ENCODE results near the gene ANKRD31.
"Not testable (repeated sequence)": the region's sequence is repeated elsewhere in the genome, so short reads cannot be mapped to it uniquely, and the experiment has no call there.

Gene ANKRD31

DNA sequence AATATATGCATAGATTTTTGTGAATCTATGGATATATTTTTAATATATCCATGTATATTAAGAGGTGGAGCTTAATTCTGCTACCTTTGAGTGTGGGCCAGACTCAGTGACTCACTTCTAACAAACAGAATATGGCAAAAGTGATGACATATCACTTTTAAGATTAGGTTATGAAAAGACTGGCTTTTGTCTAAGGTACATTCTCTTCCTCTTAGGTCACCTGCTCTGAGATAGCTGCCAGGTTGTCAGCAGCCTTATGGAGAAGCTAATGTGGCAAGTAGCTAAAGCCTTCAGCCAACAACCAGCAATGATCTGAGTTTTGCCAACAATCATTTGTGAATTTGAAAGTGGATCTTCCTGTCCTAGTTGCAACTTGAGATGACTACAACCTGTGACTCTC is 83.8 kb downstream of the ANKRD31 start:
- Mint-ChIP-seq H3K4me1 (no peaks in the 10 kb centered on the region), H3K4me3 (no peak overlapping the region), H3K9me3 (peaks cover 3% of the 10 kb centered on the region), H3K27me3 (no peaks in the 10 kb centered on the region), H3K27ac (no peak overlapping the region), H3K36me3 (no peaks in the 10 kb centered on the region)
- CTCF ChIA-PET = no interaction called here
- no peak for DNase-seq

DNA sequence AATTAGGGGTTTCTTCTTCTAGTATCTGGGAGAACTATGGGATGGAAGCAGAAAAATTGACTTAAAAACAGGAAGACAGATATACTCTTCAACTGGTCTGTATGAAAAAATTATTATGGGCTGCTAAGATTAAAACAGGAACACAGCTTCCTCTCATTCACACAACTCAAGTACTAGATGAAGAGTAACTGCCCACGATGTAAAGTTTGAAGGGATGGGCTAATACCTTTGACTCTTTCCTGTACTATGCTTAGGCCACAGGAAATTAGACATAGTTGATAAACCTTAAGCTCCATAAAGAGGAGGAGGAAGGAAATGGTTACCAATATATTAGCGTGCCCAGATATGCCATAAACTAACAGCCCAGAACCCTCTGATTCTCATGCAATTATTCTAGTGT is 88.6 kb downstream of the ANKRD31 start:
- Mint-ChIP-seq H3K9me3 (peaks cover 5% of the 10 kb centered on the region), H3K27ac (no peak overlapping the region), H3K36me3 (no peaks in the 10 kb centered on the region), H3K4me1 (no peaks in the 10 kb centered on the region), H3K4me3 (no peak overlapping the region), H3K27me3 (no peaks in the 10 kb centered on the region)
- CTCF ChIA-PET = no interaction called here
- DNase-seq = no peak

- Mint-ChIP-seq H3K4me3 (no peak overlapping the region), H3K9me3 (peaks cover 2% of the 10 kb centered on the region), H3K27ac (no peak overlapping the region), H3K36me3 (no peaks in the 10 kb centered on the region), H3K27me3 (peaks cover 4% of the 10 kb centered on the region), H3K4me1 (no peaks in the 10 kb centered on the region)
- no peak for DNase-seq
- CTCF ChIA-PET = no interaction called here
These were observed 94.0 kb downstream of the ANKRD31 start for GRCh38 chr5:75142566-75143136.

DNA sequence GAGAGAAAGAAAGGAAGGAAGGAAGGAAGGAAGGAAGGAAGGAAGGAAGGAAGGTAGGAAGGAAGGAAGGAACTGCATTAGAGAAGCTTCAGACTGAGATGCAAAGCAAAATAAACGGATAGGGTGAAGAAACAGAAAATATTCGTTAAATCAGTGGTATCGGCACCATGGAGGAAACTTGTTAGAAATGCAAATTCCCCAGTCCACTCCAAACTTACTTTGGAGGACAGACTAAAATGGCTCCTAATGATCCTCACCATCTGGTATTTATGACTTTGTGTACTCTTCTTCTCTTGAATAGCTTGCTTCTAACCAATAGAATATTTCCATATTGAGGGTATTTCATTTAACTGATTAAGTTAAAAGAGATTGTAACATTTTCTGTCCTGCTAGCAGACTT is 96.4 kb downstream of the ANKRD31 start:
- Mint-ChIP-seq H3K4me1 (no peaks in the 10 kb centered on the region), H3K27me3 (peaks cover 4% of the 10 kb centered on the region), H3K27ac (no peak overlapping the region), H3K9me3 (peaks cover 2% of the 10 kb centered on the region), H3K36me3 (no peaks in the 10 kb centered on the region), H3K4me3 (no peak overlapping the region)
- no peak for DNase-seq
- CTCF ChIA-PET = interaction anchor here (0.5 kb wide), 1 partner anchor 1431 kb away, joined by 3 read pairs; no protein-coding TSS in a partner anchor

DNA sequence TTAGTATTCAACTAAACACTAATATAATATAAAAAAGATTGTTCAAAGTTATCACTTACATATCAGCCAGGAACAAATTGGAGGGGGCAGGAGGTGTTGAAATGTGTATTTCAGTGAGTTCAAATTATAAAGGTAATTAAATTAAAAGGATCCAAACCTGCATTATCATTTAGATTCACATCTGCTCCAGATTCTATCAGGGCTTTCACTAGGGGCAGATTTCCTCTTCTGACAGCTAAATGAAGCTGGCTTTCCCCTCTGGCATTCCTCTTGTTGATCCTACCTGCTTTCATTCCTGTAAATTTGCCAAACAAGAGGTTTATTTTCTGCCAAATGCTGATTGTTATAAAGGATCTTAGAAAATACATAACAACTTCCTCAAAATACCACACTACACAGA is 98.0 kb downstream of the ANKRD31 start:
- no peak for DNase-seq
- CTCF ChIA-PET = no interaction called here
- Mint-ChIP-seq H3K9me3 (no peaks in the 10 kb centered on the region), H3K4me1 (no peaks in the 10 kb centered on the region), H3K36me3 (no peaks in the 10 kb centered on the region), H3K4me3 (no peak overlapping the region), H3K27me3 (peaks cover 4% of the 10 kb centered on the region), H3K27ac (no peak overlapping the region)

- no peak overlapping the region for H3K27ac Mint-ChIP-seq
- CTCF ChIA-PET = no interaction called here
These were observed 105.8 kb downstream of the ANKRD31 start for GRCh38 chr5:75130818-75131349.

GRCh38 chr5:75116856-75117255 is 119.8 kb downstream of the ANKRD31 start:
- CTCF ChIA-PET = no interaction called here
- H3K36me3 Mint-ChIP-seq = no peaks in the 10 kb centered on the region

More at GRCh38 chr5:75130818-75131349, 105.8 kb downstream of the ANKRD31 start:
- Mint-ChIP-seq H3K4me1 (no peaks in the 10 kb centered on the region), H3K36me3 (no peaks in the 10 kb centered on the region), H3K27me3 (no peaks in the 10 kb centered on the region), H3K4me3 (no peak overlapping the region), H3K9me3 (peaks cover 2% of the 10 kb centered on the region)
- DNase-seq = no peak

GRCh38 chr5:75114311-75114710 is 122.4 kb downstream of the ANKRD31 start:
- H3K27ac Mint-ChIP-seq, H3K4me1 Mint-ChIP-seq, DNase-seq, H3K36me3 Mint-ChIP-seq, H3K9me3 Mint-ChIP-seq, H3K4me3 Mint-ChIP-seq, CTCF ChIA-PET, H3K27me3 Mint-ChIP-seq: not testable (repeated sequence)

More at GRCh38 chr5:75116856-75117255, 119.8 kb downstream of the ANKRD31 start:
- Mint-ChIP-seq H3K4me1 (no peaks in the 10 kb centered on the region), H3K9me3 (no peaks in the 10 kb centered on the region), H3K4me3 (no peak overlapping the region), H3K27me3 (no peaks in the 10 kb centered on the region), H3K27ac (no peak overlapping the region)
- no peak for DNase-seq

GRCh38 chr5:75113354-75114113 is 123.1 kb downstream of the ANKRD31 start:
- H3K36me3 Mint-ChIP-seq = no peaks in the 10 kb centered on the region
- no peak overlapping the region for H3K4me3 Mint-ChIP-seq
- no peak overlapping the region for H3K27ac Mint-ChIP-seq
- no peak for DNase-seq
- H3K27me3 Mint-ChIP-seq = no peaks in the 10 kb centered on the region
- CTCF ChIA-PET = no interaction called here
- H3K9me3 Mint-ChIP-seq = no peaks in the 10 kb centered on the region
- H3K4me1 Mint-ChIP-seq = peaks cover 3% of the 10 kb centered on the region

DNA sequence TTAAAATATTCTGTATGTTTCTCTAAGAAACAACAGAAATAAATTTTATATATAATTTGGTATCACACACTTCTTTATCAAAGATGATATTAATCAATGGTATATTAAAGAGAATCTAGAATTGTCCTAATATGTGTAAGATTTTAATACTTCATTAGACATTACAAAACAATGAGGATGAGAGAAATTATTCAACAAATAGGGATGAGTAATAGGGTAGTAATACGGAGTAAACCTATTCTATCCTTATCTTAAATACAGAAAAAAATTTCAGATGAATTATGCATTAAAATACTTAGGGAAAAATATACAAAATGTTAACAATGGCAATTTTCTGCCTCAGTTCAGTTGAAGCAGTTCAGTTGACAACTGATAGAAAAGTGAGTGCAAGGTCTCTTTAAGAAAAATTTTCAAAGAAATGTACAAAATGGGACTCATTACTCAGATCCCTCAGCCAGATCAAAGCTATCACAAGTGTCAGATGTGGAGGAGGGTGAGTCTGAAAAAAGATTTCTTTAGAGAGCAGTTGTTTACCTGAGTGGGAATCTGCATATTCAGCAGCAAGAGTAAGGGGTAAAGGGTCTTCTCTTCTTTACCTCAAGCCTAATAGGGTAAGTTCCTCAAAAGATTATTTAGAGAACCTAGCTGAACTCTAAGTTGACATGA is 127.6 kb downstream of the ANKRD31 start:
- H3K27ac Mint-ChIP-seq = no peak overlapping the region
- H3K27me3 Mint-ChIP-seq = no peaks in the 10 kb centered on the region

GRCh38 chr5:75108515-75108914 is 128.2 kb downstream of the ANKRD31 start:
- H3K27ac Mint-ChIP-seq = no peak overlapping the region
- peaks cover 3% of the 10 kb centered on the region for H3K4me1 Mint-ChIP-seq
- H3K4me3 Mint-ChIP-seq = no peak overlapping the region
- CTCF ChIA-PET = no interaction called here
- H3K9me3 Mint-ChIP-seq = no peaks in the 10 kb centered on the region
- DNase-seq = no peak
- no peaks in the 10 kb centered on the region for H3K36me3 Mint-ChIP-seq
- H3K27me3 Mint-ChIP-seq = no peaks in the 10 kb centered on the region

More for the DNA sequence above, 127.6 kb downstream of the ANKRD31 start:
- H3K4me1 Mint-ChIP-seq = peaks cover 3% of the 10 kb centered on the region
- no peak overlapping the region for H3K4me3 Mint-ChIP-seq
- DNase-seq = no peak
- H3K9me3 Mint-ChIP-seq = no peaks in the 10 kb centered on the region
- CTCF ChIA-PET = no interaction called here
- H3K36me3 Mint-ChIP-seq = no peaks in the 10 kb centered on the region

- H3K27ac Mint-ChIP-seq, H3K36me3 Mint-ChIP-seq, H3K4me1 Mint-ChIP-seq, CTCF ChIA-PET, H3K27me3 Mint-ChIP-seq, H3K9me3 Mint-ChIP-seq, H3K4me3 Mint-ChIP-seq, DNase-seq: not testable (repeated sequence)
These were observed 140.7 kb downstream of the ANKRD31 start for GRCh38 chr5:75095956-75096355.

- Mint-ChIP-seq H3K4me3 (no peak overlapping the region), H3K27ac (no peak overlapping the region), H3K27me3 (no peaks in the 10 kb centered on the region), H3K36me3 (no peaks in the 10 kb centered on the region), H3K9me3 (no peaks in the 10 kb centered on the region), H3K4me1 (peaks cover 4% of the 10 kb centered on the region)
- CTCF ChIA-PET = no interaction called here
- no peak for DNase-seq
These were observed 145.1 kb downstream of the ANKRD31 start for GRCh38 chr5:75091597-75091996.

DNA sequence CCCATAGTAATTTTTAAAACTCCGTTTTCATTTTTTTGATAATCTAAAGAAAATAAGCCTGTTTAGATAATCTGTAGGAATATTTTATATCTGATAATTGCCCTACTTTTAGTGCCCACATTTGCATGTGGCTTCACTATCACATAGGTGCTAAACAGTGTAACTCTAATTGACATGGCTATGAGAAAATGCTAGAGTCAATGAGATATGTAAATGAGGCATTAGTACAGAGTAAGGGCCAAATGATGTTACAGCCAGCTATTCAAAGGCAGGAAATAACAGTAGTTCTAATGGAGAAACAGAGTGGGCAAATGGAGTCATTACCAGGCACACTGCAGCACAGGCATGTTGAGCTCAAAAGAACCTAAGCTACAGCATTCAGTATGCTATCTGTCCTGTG is 147.0 kb downstream of the ANKRD31 start:
- peaks cover 4% of the 10 kb centered on the region for H3K4me1 Mint-ChIP-seq
- no peak for DNase-seq
- H3K4me3 Mint-ChIP-seq = no peak overlapping the region
- no peaks in the 10 kb centered on the region for H3K27me3 Mint-ChIP-seq
- H3K9me3 Mint-ChIP-seq = no peaks in the 10 kb centered on the region
- CTCF ChIA-PET = interaction anchor here (0.7 to 0.9 kb wide), 2 partner anchors 40 to 84 kb away, joined by 3 read pairs; no protein-coding TSS in a partner anchor
- no peak overlapping the region for H3K27ac Mint-ChIP-seq
- no peaks in the 10 kb centered on the region for H3K36me3 Mint-ChIP-seq

DNA sequence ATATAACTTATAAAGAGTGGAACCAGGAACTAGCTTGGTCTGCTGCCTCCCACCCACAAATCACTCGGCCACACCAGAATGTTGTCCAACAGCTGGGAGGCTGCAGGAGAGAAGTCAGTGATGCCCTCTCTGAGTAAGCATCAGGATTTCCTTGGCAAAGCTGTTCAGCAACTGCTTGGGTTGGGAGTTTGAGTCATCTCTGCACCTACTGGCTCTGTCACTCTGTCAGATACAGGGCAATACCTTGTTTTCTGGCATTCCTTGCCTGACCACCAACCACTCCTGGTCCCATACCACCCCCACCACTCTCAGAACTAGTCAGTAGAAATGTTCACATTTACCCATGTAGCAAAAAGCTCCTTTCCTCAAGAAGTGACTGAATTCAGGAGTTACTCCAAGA is 147.5 kb downstream of the ANKRD31 start:
- no peaks in the 10 kb centered on the region for H3K9me3 Mint-ChIP-seq
- no peak for DNase-seq
- no peaks in the 10 kb centered on the region for H3K36me3 Mint-ChIP-seq
- H3K27ac Mint-ChIP-seq = no peak overlapping the region
- peaks cover 4% of the 10 kb centered on the region for H3K4me1 Mint-ChIP-seq
- CTCF ChIA-PET = interaction anchor here (0.9 kb wide), 1 partner anchor 39 kb away, joined by 3 read pairs; no protein-coding TSS in a partner anchor
- no peak overlapping the region for H3K4me3 Mint-ChIP-seq
- no peaks in the 10 kb centered on the region for H3K27me3 Mint-ChIP-seq
